Gastrocnemius medialis (tissue), 4 donors: ENCODE measurements around the gene AARSD1.
"Not testable (repeated sequence)": the region's sequence is repeated elsewhere in the genome, so short reads cannot be mapped to it uniquely, and the experiment has no call there.

Experiments
- POLR2A ChIP-seq, 2 donors: fragments of 450-650 bp; IDR thresholded peaks; one replicate each; pipeline ENCODE4 v1.6.1; 2017; ENCODE audit warnings: antibody characterized with exemption in 2 of 2, mild to moderate bottlenecking in 2 of 2, moderate library complexity in 2 of 2
- TF ChIP-seq, protein P1 (sequence below), 5 experiments: fragments of 450-650 bp in 3 of 5; fragments of 200-600 bp in 2 of 5; sonication (generic) in 2 of 5; IDR thresholded peaks in 4 of 5; conservative IDR thresholded peaks in 1 of 5; 1 replicate in 4 of 5; 2 replicates in 1 of 5; pipeline ENCODE4 v1.5.1; 2016 to 2019; ENCODE audit warnings: antibody characterized with exemption in 5 of 5, mild to moderate bottlenecking in 3 of 5, moderate library complexity in 3 of 5

DNA sequence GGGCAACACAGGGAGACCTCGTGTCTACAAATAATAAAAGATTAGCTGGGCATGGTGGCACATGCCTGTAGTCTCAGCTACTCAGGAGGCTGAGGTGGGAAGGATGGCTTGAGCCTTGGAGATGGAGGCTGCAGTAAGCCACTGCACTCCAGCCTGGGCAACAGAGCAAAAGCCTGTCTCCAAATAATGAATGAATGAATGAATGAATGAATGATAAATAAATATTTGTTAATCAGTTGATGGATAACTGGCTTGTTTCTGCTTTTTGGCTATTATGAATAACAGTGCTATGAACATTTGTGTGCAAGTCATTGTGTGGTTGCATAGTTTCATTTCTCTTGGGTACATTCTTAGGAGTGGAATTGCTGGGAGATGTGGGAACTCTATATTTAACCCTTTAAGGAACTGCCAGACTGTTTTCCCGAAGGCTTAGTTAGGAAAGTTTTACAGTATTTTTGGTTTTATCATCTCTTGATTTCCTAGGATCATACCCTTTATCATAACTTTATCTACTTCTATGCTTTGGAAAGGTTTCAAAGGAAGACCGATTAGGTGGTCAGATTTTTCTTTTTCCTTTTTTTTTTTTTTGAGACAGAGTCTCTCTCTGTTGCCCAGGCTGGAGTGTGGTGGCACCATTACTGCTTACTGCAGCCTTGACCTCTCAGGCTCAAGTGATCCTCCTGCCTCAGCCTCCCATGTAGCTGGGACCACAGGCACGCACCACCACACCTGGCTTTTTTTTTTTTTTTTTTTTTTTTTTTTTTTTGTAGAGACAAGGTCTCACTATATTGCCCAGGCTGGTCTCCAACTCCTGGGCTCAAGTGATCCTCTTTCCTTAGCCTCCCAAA, 47.6 kb downstream of the AARSD1 start:
- not testable (repeated sequence) for TF ChIP-seq POLR2A (IDR thresholded peaks at IDR 0.05)
- TF ChIP-seq, protein P1, sequence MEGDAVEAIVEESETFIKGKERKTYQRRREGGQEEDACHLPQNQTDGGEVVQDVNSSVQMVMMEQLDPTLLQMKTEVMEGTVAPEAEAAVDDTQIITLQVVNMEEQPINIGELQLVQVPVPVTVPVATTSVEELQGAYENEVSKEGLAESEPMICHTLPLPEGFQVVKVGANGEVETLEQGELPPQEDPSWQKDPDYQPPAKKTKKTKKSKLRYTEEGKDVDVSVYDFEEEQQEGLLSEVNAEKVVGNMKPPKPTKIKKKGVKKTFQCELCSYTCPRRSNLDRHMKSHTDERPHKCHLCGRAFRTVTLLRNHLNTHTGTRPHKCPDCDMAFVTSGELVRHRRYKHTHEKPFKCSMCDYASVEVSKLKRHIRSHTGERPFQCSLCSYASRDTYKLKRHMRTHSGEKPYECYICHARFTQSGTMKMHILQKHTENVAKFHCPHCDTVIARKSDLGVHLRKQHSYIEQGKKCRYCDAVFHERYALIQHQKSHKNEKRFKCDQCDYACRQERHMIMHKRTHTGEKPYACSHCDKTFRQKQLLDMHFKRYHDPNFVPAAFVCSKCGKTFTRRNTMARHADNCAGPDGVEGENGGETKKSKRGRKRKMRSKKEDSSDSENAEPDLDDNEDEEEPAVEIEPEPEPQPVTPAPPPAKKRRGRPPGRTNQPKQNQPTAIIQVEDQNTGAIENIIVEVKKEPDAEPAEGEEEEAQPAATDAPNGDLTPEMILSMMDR (IDR thresholded peaks at IDR 0.05 in 4 of 5, conservative IDR thresholded peaks at IDR 0.05 in 1 of 5), result not testable (repeated sequence)
